GM23248 (cell line): Measurements from ENCODE around the gene GPX1.

Source experiments
- EZH2 ChIP-seq: fragments of 200-600 bp; sonication (generic); IDR thresholded peaks from 2 replicates; pipeline ENCODE4 v1.6.1; 2018; ENCODE audit warnings: antibody characterized with exemption, mild to moderate bottlenecking; ENCODE audit not compliant: insufficient read depth, poor library complexity, severe bottlenecking
- EZH2phosphoT487 ChIP-seq: fragments of 200-600 bp; sonication (generic); IDR thresholded peaks from 2 replicates; pipeline ENCODE4 v1.6.1; 2018; ENCODE audit warnings: antibody characterized with exemption, moderate library complexity, mild to moderate bottlenecking, low read depth; ENCODE audit not compliant: insufficient read depth

GRCh38 chr3:49339941-49340800 is 18.0 kb downstream of the GPX1 start, which contains the start of gene USP4:
- no peak for TF ChIP-seq EZH2
- no peak for TF ChIP-seq EZH2phosphoT487
